HG03108 (cell line): ENCODE data around the gene KLHDC9.
A peak's percentile ranks its signal among the peaks of the same experiment; 100 is the strongest.

ENCODE experiments used
- ATAC-seq: cut with Tn5 transposase; IDR thresholded peaks from one replicate; pipeline ENCODE4 v1.9.1; 2021; ENCODE audit warnings: moderate library complexity; ENCODE audit not compliant: unreplicated experiment

The KLHDC9 gene

DNA sequence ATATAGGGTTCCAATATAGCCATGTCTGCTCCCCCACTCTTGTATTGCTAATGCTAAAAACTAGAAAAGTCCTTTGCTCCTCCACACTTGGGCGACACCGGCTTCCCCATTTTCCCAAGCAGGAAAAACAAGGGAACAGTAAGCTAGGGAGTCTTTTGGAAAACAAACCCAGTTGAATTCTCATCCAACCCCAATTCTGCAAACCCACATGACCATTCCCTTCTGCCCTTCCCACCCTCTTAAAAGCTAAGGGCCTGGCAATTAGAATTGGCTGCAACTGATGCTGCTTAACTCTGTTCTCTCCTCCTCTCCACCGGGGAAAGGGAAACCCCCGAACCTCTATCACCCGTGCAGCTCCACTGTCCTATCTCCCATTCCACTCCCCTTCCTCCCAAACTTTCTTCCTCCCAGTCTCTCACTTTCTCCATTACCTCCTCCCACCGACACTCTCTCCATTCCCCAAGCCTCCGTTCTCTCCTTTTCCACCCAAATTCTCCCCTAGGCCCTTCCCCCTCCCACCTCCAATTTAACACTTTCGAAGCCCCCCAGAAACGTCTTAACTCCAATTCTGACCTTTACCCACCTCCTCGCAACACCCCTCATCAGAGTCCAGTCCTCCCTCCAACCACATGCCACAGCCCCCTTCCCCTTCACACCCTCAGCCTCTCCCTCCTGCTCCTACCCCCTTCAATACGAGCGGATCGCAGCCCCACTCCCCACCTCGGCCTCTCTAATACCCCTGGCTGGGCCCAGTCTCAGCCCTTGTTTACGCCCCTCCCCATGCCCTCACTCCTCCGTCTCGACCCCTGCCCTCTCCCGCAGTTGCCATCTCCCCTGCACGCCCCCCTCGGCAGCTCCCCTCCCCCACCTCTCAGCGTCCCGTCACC lies 33.6 kb downstream of the KLHDC9 start:
- no peak for ATAC-seq

DNA sequence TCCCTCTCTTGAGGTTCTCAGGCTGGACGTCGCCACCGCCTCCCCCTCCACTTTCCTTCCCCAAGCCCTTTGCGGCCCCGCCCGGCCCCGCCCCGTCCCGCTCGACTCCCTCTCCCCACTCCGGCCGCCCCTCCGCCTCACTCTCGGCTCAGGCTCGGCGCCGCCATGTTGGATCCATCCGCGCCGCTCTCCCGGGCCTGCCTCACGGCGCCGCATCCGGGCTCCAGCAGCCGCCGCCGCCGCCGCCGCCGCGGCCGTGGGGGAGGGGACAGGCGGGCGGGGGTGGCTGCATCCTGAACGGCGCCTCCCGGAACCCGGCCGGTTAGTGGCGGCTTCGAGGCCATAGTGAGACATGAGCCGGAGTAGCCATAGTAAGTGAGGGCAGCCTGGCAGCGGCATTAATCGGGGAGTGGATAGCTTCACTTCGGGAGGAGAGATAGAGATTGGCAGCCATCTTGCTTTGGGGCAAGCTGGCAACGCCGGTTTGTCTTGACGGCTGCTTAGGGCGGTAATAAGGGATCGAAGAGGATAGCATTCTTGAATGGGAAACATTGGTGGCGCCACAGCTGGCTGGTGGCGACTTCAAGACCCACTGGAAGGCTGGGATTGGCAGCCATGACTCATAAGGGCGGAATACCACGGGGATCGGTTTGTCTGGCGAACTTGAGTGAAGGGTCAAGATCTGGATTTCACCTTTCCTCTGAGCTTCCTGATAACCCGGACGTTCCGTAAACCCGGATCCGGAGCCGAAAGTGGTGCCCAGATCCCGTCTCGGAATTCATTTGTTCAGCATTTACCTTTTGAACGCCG lies 34.5 kb downstream of the KLHDC9 start, which contains the start of gene DEDD:
TSS of gene DEDD (minus strand) at position 258 of the 810 bp plus-strand sequence. CDS start 8,205 bp downstream, outside the sequence.
- peak; percentile 95 for ATAC-seq

DNA sequence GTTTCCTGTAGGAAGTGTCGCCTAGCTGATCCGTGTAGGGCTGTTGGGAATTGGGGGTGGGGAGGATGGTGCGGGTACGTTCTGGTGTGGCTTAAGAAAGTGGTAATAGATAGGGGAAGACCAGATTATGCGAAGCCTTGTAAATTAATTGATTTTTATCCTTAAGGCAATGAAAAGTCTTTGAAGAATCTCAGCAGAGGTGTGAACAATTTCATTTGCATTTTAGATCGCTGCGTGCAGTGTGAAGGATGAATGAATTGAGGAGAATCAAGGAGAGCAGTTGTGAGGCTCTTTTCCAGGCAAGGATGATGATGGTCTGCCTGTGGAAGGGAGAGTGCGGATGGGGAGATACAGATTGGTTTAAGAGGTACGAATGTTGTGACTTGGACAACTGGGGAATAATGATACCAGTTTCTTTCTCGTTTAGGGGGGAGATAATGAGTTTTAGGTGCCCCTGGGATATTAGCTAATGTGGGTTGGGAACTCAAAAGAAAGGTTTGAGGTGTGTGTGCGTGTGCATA lies 35.1 kb downstream of the KLHDC9 start:
- ATAC-seq, result no peak

DNA sequence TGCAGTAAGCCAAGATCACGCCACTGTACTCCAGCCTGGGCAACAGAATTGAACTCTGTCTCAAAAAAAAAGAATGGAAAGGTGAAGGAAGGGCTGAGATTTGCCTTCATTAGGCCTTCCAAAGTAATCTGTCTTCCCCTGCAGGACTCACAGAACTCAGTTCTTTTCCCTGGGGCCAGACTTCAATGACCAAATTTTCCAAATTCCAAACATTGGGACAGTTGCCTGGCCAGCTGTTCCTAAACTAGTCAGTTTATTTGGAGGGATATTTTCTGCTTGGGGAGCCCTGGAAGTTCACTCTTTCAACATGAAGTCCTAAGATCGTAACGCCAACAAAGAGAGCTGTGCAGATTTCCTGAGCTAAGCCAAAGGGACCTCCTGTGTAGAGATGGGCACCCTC lies 39.7 kb downstream of the KLHDC9 start:
- no peak for ATAC-seq

DNA sequence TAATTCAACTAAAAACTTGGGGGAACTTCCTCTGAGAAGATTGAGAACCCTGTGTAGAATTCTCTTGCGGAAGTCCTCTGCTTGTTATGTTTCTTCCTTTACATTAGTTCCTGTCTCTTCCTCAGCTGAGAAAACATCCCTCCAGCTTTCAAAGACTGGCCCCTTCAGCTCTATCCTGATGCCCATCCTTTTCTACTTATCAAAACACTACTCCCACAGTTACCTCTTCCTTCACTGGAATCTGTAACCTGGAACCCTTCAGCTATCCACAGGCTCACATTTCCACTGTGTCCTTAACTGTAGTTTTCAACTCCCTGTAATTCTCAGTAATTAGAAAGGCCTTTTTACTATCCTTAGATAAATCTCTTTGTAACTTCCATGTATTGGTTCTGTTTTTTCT lies 40.3 kb downstream of the KLHDC9 start:
- no peak for ATAC-seq

DNA sequence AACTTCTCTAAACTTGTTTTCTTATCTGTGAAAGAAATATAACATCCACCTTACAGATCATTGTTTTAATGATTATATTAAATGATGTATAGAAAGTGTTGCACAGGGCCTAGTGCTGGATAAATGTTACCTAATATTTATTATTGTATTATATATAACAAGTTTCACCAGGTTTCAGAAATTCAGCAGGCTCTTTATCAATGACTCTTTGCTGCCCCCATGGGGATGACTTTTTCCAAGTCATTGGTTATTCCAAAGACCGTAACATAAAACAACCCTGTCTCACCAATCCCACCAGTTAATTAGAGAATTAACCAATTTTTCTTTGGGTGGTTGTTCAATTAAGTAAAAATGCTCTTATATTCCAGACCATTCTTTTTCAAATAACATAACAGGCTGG lies 41.6 kb downstream of the KLHDC9 start:
- ATAC-seq, result no peak

DNA sequence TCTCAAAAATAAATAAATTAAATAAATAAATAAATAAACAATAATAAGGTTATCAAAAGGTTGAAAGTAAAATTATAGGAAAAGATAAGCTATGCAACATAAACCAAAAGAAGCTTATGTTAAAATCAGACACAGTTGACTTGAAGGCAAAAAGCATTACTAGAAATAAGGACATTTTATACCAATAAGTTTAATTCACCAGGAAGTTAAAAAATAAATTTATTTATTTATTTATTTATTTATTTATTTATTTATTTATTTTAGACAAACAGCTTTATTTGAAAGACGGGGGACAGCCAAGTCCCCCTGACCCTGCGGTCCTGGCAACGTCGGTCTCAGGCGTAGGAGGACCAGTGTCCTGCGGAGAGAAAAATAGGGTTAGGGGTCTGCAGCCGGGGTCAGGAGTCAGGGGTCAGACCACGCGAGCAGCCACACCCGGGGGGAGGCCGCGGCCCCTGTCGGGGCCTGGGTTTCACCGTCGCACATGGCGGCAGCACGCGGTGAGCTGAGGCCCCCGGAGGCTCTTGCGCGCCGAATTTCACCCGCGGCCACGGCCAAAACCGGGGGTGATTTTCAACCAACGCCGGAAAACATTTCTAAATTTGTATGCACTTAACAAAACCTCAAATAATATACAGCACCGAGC lies 42.7 kb downstream of the KLHDC9 start:
- ATAC-seq, result no peak

DNA sequence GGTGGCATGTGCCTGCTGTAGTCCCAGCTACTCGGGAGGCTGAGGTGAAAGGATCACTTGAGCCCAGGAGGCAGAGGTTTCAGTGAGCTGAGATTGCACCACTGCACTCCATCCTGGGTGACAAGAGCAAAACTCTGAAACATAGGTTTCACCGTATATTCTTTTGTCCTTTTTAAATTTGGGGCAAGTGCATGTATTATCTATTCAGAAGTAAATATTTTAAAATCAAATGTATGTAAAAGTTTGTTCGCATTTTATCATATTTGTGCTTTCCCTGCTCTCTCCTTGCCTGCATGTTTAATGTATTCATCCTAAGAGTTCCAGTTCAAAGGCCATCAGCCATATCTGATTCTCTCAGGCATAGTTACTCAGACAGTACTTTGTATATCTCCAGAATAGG lies 47.7 kb downstream of the KLHDC9 start:
- ATAC-seq, result no peak
